Activated T-helper 17 cell treated with anti-CD3 and anti-CD28 coated beads, Interleukin-2, amount 50 U/mL, for 72 hours (primary cell): ENCODE data around the gene KIRREL3. TPM values are rescaled to one million over a fixed set of nuclear protein-coding genes. Genes with fewer than 3 reads are reported as not detected.
A peak's percentile ranks its signal among the peaks of the same experiment; 100 is the strongest.

ENCODE experiments used
- ATAC-seq: fragments of 150-1000 bp; cut with Tn5 transposase; replicated peaks from 2 replicates; pipeline ENCODE4 v1.10.0; 2021; ENCODE audit warnings: mild to moderate bottlenecking, moderate library complexity
- H3K27ac Mint-ChIP-seq: one replicate; pipeline ENCODE4 v1.8.0; 2022; ENCODE audit warnings: mixed read lengths
- H3K27me3 Mint-ChIP-seq: one replicate; pipeline ENCODE4 v1.8.0; 2022; ENCODE audit warnings: mixed read lengths
- H3K36me3 Mint-ChIP-seq: one replicate; pipeline ENCODE4 v1.8.0; 2022; ENCODE audit warnings: low read depth, mild to moderate bottlenecking, mixed read lengths
- H3K4me1 Mint-ChIP-seq: one replicate; pipeline ENCODE4 v1.8.0; 2022; ENCODE audit warnings: mixed read lengths
- H3K4me3 Mint-ChIP-seq: one replicate; pipeline ENCODE4 v1.8.0; 2022; ENCODE audit warnings: mild to moderate bottlenecking, mixed read lengths
- H3K9me3 Mint-ChIP-seq: one replicate; pipeline ENCODE4 v1.8.0; 2022; ENCODE audit warnings: mixed read lengths
- total RNA-seq, 2 donors: library from RNA; stranded (reverse); gene quantifications; one replicate each; pipeline ENCODE4 v1.2.3, GENCODE V29; 2022

The KIRREL3 gene
- total RNA-seq, 2 donors from 2014 or later: not detected

- no peak overlapping the region for H3K27ac Mint-ChIP-seq
- no peak overlapping the region for H3K4me3 Mint-ChIP-seq
- no peak for ATAC-seq
- no peaks in the 10 kb centered on the region for H3K4me1 Mint-ChIP-seq
- H3K27me3 Mint-ChIP-seq: peaks cover 10% of the 10 kb centered on the region
- H3K36me3 Mint-ChIP-seq: no peaks in the 10 kb centered on the region
- no peaks in the 10 kb centered on the region for H3K9me3 Mint-ChIP-seq
Measured at GRCh38 chr11:126751242-126751641, 249.3 kb downstream of the KIRREL3 start.

DNA sequence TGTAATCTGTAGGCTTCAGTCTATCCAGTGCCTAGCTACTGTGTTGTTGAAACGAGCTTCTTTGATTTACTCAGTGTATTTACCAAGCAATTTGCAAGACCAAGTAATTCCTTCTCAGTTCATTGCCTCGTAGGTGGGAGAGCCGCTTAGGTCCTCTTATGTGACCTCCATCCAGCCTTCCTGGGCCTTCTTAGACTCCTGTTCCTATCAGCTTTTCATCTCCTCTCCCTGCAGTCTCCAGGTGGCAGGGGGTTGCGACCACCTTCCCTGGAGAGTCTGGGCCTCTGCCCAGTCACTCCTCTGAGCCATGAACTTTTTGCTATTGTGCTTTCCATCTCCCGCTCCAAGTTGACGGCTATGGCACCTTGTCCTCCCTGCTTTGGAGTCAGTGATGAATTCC lies 251.8 kb downstream of the KIRREL3 start:
- no peak for ATAC-seq
- no peak overlapping the region for H3K27ac Mint-ChIP-seq
- no peaks in the 10 kb centered on the region for H3K9me3 Mint-ChIP-seq

DNA sequence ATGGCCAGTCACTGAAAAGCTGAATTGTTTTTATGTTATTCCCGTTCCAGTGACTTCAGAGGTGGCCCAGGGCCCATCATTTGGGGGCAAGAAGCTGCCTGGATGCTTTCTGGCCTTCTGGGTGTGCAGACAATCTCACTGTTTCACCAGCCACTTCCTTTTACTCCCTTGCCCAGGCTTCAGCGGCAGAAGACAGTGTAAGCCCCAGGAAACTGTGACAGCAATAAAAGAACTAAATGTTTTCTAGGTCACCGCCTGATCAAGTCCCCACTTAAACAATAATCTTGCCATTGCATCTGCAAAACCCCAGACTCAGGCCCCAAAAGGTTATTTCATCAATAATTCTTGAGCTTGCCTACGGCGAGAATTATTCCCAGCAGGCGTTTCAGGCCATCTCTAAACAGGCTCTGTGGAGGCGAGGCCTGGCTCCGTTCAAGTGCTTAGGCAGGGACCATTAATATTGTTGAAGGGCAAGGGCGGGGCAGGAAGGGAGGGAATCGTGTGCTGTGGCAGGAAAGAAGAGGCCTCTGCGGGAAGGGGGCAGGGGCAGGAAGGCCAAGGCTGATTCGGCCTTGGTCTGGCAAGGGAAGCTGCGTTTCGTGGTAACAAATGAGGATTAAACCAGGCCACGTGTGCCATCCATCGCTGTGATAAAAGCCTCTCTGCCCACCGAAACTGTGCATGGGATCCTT lies 252.3 kb downstream of the KIRREL3 start:
- Mint-ChIP-seq H3K36me3 (no peaks in the 10 kb centered on the region), H3K4me1 (no peaks in the 10 kb centered on the region), H3K4me3 (no peak overlapping the region), H3K9me3 (no peaks in the 10 kb centered on the region), H3K27me3 (peaks cover 10% of the 10 kb centered on the region), H3K27ac (no peak overlapping the region)
- ATAC-seq: peak; percentile 12

More for the DNA sequence above, 251.8 kb downstream of the KIRREL3 start:
- H3K36me3 Mint-ChIP-seq: no peaks in the 10 kb centered on the region
- no peak overlapping the region for H3K4me3 Mint-ChIP-seq
- peaks cover 8% of the 10 kb centered on the region for H3K27me3 Mint-ChIP-seq
- H3K4me1 Mint-ChIP-seq: no peaks in the 10 kb centered on the region

GRCh38 chr11:126747315-126747714 lies 253.3 kb downstream of the KIRREL3 start:
- H3K27ac Mint-ChIP-seq: no peak overlapping the region
- H3K4me3 Mint-ChIP-seq: no peak overlapping the region
- no peaks in the 10 kb centered on the region for H3K36me3 Mint-ChIP-seq
- peaks cover 6% of the 10 kb centered on the region for H3K27me3 Mint-ChIP-seq
- no peaks in the 10 kb centered on the region for H3K4me1 Mint-ChIP-seq
- no peaks in the 10 kb centered on the region for H3K9me3 Mint-ChIP-seq
- ATAC-seq: no peak

DNA sequence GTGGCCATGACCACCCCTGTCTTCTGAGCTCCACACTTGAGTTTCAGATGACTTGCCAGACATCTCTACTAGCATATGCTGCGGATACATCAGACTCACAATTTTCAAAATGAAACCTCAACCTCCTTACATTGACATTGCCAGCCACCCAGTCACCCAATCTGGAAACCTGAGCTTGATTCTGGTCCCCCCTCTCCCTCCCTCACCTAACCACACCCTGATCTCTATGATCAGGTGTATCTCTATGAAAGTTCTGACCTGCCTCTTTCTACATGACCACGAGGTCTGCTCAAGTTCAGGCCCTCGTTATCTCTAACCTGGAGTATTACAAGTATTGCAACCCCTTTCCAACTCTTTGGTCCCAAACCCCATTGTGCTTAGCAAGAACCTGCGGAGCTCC lies 254.1 kb downstream of the KIRREL3 start:
- Mint-ChIP-seq H3K36me3 (no peaks in the 10 kb centered on the region), H3K4me3 (no peak overlapping the region), H3K27me3 (peaks cover 10% of the 10 kb centered on the region), H3K4me1 (no peaks in the 10 kb centered on the region), H3K27ac (no peak overlapping the region), H3K9me3 (no peaks in the 10 kb centered on the region)
- no peak for ATAC-seq

- Mint-ChIP-seq H3K4me1 (no peaks in the 10 kb centered on the region), H3K9me3 (no peaks in the 10 kb centered on the region), H3K27me3 (peaks cover 13% of the 10 kb centered on the region), H3K36me3 (no peaks in the 10 kb centered on the region), H3K27ac (no peak overlapping the region), H3K4me3 (no peak overlapping the region)
- no peak for ATAC-seq
Measured at GRCh38 chr11:126744699-126745098, 255.9 kb downstream of the KIRREL3 start.

- Mint-ChIP-seq H3K27me3 (peaks cover 9% of the 10 kb centered on the region), H3K4me1 (no peaks in the 10 kb centered on the region), H3K27ac (no peak overlapping the region), H3K4me3 (no peak overlapping the region), H3K36me3 (no peaks in the 10 kb centered on the region), H3K9me3 (no peaks in the 10 kb centered on the region)
- ATAC-seq: no peak
Measured at GRCh38 chr11:126743628-126744027, 256.9 kb downstream of the KIRREL3 start.

- Mint-ChIP-seq H3K4me1 (no peaks in the 10 kb centered on the region), H3K36me3 (no peaks in the 10 kb centered on the region), H3K27me3 (peaks cover 9% of the 10 kb centered on the region), H3K9me3 (no peaks in the 10 kb centered on the region), H3K27ac (no peak overlapping the region), H3K4me3 (no peak overlapping the region)
- peak; percentile 30 for ATAC-seq
Measured at GRCh38 chr11:126742582-126742981, 258.0 kb downstream of the KIRREL3 start.

GRCh38 chr11:126740846-126741245 lies 259.7 kb downstream of the KIRREL3 start:
- Mint-ChIP-seq H3K27ac (no peak overlapping the region), H3K4me1 (no peaks in the 10 kb centered on the region), H3K4me3 (no peak overlapping the region), H3K27me3 (peaks cover 9% of the 10 kb centered on the region), H3K9me3 (no peaks in the 10 kb centered on the region), H3K36me3 (no peaks in the 10 kb centered on the region)
- ATAC-seq: no peak

GRCh38 chr11:126739499-126740145 lies 260.9 kb downstream of the KIRREL3 start:
- Mint-ChIP-seq H3K4me1 (no peaks in the 10 kb centered on the region), H3K27ac (no peak overlapping the region), H3K36me3 (no peaks in the 10 kb centered on the region), H3K9me3 (no peaks in the 10 kb centered on the region), H3K4me3 (no peak overlapping the region), H3K27me3 (peaks cover 13% of the 10 kb centered on the region)
- no peak for ATAC-seq

DNA sequence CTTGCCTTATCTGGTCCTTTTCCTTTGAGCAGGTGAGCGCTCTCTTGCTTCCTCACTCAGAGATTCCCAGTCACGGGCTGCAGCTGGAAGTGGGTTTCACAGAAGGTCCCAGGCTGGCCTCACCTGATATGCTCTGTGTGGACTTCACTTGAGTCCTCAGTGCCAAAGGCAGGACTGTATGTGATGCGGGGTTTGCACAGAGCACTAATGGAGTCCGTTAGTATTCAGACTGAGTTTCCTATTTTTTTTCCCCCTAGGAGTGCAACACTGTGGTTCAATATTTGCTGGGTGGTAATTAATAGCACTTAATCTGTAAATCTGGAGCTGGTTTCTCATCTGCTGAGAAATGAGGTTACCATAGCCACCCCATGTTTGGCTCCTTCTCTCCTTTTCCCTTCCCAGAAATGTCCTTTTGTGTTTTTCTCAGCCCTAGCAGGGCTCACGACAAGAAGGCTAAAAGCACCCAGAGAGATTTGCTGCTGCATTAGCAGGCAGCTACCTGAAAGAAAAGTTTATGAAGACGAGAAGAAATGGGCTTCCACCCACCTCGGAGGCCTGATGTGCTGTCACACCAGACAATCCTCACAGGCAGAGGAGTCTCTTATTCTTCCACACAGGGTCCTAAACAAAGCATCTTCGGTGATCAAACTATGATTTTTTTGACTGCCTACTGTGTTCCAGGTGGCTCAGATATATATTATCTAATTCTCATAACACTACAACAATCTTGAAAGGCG lies 262.1 kb downstream of the KIRREL3 start:
- H3K27ac Mint-ChIP-seq: no peak overlapping the region
- no peaks in the 10 kb centered on the region for H3K36me3 Mint-ChIP-seq
- H3K4me1 Mint-ChIP-seq: no peaks in the 10 kb centered on the region
- no peak for ATAC-seq
- no peaks in the 10 kb centered on the region for H3K9me3 Mint-ChIP-seq
- H3K4me3 Mint-ChIP-seq: no peak overlapping the region
- peaks cover 10% of the 10 kb centered on the region for H3K27me3 Mint-ChIP-seq

DNA sequence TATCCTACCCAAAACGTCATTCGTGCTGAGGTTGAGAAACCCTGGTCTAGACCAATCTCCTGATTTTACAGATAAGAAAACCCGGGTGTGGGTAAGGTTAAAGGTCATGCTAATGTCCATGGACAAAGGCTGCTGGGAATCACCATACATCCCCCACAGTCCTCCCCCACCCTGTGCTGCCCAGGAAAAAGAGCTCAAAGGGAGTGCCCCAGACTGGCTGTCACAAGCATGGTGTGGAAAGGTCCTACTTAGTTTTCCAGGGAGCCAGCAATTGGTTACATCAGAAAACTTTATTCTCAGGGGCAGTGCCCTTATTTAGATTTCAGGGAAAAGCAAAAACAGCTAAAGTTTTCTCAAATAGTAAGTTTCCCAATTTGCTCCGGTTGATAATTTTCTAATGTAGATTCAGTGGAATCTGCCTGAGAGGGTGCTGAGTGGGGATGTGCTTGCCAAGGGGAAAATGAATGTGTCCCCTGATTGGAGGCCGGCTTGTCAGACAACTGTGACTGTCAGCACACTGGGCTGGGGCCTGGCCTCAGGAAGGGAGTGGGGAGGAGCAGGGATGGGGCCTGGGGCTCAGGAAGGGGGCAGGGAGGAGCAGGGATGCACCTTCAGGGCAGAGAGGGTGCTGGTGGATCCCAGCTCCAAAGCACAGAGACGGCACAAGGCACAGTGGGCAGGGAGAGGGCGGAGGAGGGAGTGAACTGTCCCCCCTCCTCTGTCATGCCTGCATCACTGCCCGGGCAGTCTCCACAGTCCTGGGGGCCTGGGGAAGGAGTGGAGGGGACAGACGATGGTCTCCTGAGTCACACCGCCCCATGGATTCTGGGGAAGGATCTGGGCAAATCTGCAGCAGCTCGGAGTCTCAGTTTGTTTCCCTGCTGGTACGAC lies 263.6 kb downstream of the KIRREL3 start:
- H3K4me1 Mint-ChIP-seq: peaks cover 4% of the 10 kb centered on the region
- H3K27me3 Mint-ChIP-seq: peaks cover 10% of the 10 kb centered on the region
- no peaks in the 10 kb centered on the region for H3K36me3 Mint-ChIP-seq
- no peak for ATAC-seq
- no peak overlapping the region for H3K4me3 Mint-ChIP-seq
- H3K9me3 Mint-ChIP-seq: no peaks in the 10 kb centered on the region
- H3K27ac Mint-ChIP-seq: no peak overlapping the region

- H3K4me1 Mint-ChIP-seq: peaks cover 4% of the 10 kb centered on the region
- peaks cover 8% of the 10 kb centered on the region for H3K27me3 Mint-ChIP-seq
- H3K9me3 Mint-ChIP-seq: peaks cover 6% of the 10 kb centered on the region
- H3K4me3 Mint-ChIP-seq: no peak overlapping the region
- no peak for ATAC-seq
- no peaks in the 10 kb centered on the region for H3K36me3 Mint-ChIP-seq
- no peak overlapping the region for H3K27ac Mint-ChIP-seq
Measured at GRCh38 chr11:126734752-126735151, 265.8 kb downstream of the KIRREL3 start.

DNA sequence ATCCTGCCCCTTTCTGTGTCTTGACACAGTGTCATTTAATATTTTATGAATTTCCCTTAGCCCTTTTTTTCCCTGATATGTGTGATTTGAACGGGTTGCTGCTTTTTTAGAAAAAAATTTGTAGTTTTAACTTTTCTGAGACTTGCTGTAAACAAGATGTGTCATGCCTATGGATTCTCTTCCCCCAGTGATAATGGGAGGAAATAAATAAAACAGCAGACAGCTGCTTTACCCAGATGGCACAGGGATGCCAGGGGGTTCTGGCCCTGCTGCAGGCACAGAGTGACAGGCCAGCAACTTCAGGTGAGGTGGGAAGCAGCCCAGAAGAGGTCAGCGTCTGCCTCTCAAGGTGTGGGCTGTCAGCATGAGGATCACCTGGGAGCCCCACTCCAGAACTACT lies 266.9 kb downstream of the KIRREL3 start:
- Mint-ChIP-seq H3K27ac (no peak overlapping the region), H3K27me3 (peaks cover 8% of the 10 kb centered on the region), H3K9me3 (peaks cover 6% of the 10 kb centered on the region), H3K36me3 (no peaks in the 10 kb centered on the region), H3K4me1 (peaks cover 4% of the 10 kb centered on the region), H3K4me3 (no peak overlapping the region)
- no peak for ATAC-seq
